ENCODE measurements around the gene RABGEF1.
"Not testable (repeated sequence)": the region's sequence is repeated elsewhere in the genome, so short reads cannot be mapped to it uniquely, and the experiment has no call there.

Gene RABGEF1

GRCh38 chr7:66765322-66766025 is 24.9 kb downstream of the RABGEF1 start:
- not testable (repeated sequence) for DNase-seq (ENCODE audit: low read depth)

- DNase-seq (ENCODE audit: low read depth): no peak
Measured at GRCh38 chr7:66766041-66766440, 25.5 kb downstream of the RABGEF1 start.

GRCh38 chr7:66767486-66767885 is 27.0 kb downstream of the RABGEF1 start:
- DNase-seq (ENCODE audit: low read depth): not testable (repeated sequence)

- no peak for DNase-seq (ENCODE audit: low read depth)
Measured at GRCh38 chr7:66768865-66769832, 28.6 kb downstream of the RABGEF1 start.

GRCh38 chr7:66769833-66770512 is 29.4 kb downstream of the RABGEF1 start:
- no peak for DNase-seq (ENCODE audit: low read depth)

GRCh38 chr7:66771795-66772194 is 31.3 kb downstream of the RABGEF1 start:
- DNase-seq (ENCODE audit: low read depth): no peak

GRCh38 chr7:66773744-66774143 is 33.2 kb downstream of the RABGEF1 start:
- DNase-seq (ENCODE audit: low read depth): not testable (repeated sequence)

- DNase-seq (ENCODE audit: low read depth): not testable (repeated sequence)
Measured at GRCh38 chr7:66776383-66776782, 35.9 kb downstream of the RABGEF1 start.

GRCh38 chr7:66776800-66777442 is 36.4 kb downstream of the RABGEF1 start:
- DNase-seq (ENCODE audit: low read depth): no peak

- no peak for DNase-seq (ENCODE audit: low read depth)
Measured at GRCh38 chr7:66778201-66778600, 37.7 kb downstream of the RABGEF1 start.

GRCh38 chr7:66779669-66780409 is 39.3 kb downstream of the RABGEF1 start:
- no peak for DNase-seq (ENCODE audit: low read depth)

GRCh38 chr7:66781408-66782090 is 41.0 kb downstream of the RABGEF1 start:
- DNase-seq (ENCODE audit: low read depth): no peak

- not testable (repeated sequence) for DNase-seq (ENCODE audit: low read depth)
Measured at GRCh38 chr7:66782875-66783274, 42.3 kb downstream of the RABGEF1 start.

- DNase-seq (ENCODE audit: low read depth): not testable (repeated sequence)
Measured at GRCh38 chr7:66783887-66784595, 43.5 kb downstream of the RABGEF1 start.

GRCh38 chr7:66790196-66790595 is 49.7 kb downstream of the RABGEF1 start:
- DNase-seq (ENCODE audit: low read depth): no peak

- DNase-seq (ENCODE audit: low read depth): no peak
Measured at GRCh38 chr7:66790725-66791124, 50.2 kb downstream of the RABGEF1 start.

- no peak for DNase-seq (ENCODE audit: low read depth)
Measured at GRCh38 chr7:66800591-66800990, 60.1 kb downstream of the RABGEF1 start.

- no peak for DNase-seq (ENCODE audit: low read depth)
Measured at GRCh38 chr7:66804001-66804400, 63.5 kb downstream of the RABGEF1 start.

- DNase-seq (ENCODE audit: low read depth): no peak
Measured at GRCh38 chr7:66807736-66808135, 67.2 kb downstream of the RABGEF1 start.

- no peak for DNase-seq (ENCODE audit: low read depth)
Measured at GRCh38 chr7:66810716-66811115, 70.2 kb downstream of the RABGEF1 start.
